Measurements from ENCODE around the gene SCD. TPM values are rescaled to one million over a fixed set of nuclear protein-coding genes. Genes with fewer than 3 reads are reported as not detected.

The SCD gene
- total RNA-seq, 1 donor from 2014 or later = 24.9 TPM

GRCh38 chr10:100377830-100378229 is 30.8 kb downstream of the SCD start:
- no peak overlapping the region for H3K27ac Mint-ChIP-seq
- ChIA-PET POLR2A (interaction anchor here (0.6 to 1.4 kb wide), 3 partner anchors 31 to 158 kb away, joined by 4 to 20 read pairs (median 5); partner anchors contain the start of genes HIF1AN and SCD), CTCF (no interaction called here)
- intact Hi-C loops (cut with micrococcal nuclease) = loop anchor here (5.0 kb wide), 1 partner anchor 54 kb away; no protein-coding TSS in a partner anchor
- peaks cover 19% of the 10 kb centered on the region for H3K36me3 Mint-ChIP-seq (ENCODE audit: low read depth)
- DNase-seq = no peak
- TF ChIP-seq CTCF (IDR thresholded peaks at IDR 0.05) = no peak
- peaks cover 14% of the 10 kb centered on the region for H3K27me3 Mint-ChIP-seq
- peaks cover 31% of the 10 kb centered on the region for H3K4me1 Mint-ChIP-seq
- peak; percentile 16 for ATAC-seq (ENCODE audit: low read depth)
- H3K4me3 Mint-ChIP-seq = no peak overlapping the region
- H3K9me3 Mint-ChIP-seq = no peaks in the 10 kb centered on the region

DNA sequence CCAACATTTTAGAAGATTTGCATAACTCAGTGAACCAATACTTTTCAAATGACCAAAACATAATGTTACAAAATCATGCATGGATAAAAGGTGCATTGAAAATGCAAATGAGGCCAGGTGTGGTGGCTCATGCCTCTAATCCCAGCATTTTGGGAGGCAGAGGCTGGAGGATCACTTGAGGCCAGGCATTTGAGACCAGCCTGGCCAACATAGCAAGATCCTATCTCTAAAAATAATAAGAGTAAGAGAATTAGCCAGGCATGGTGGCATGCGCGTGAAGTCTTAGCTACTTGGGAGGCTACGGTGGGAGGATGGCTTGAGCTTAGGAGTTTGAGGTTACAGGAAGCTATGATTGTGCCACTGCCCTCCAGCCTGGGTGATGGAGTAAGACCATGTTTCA is 33.4 kb downstream of the SCD start:
- ATAC-seq (ENCODE audit: low read depth) (no peak), DNase-seq (no peak)

DNA sequence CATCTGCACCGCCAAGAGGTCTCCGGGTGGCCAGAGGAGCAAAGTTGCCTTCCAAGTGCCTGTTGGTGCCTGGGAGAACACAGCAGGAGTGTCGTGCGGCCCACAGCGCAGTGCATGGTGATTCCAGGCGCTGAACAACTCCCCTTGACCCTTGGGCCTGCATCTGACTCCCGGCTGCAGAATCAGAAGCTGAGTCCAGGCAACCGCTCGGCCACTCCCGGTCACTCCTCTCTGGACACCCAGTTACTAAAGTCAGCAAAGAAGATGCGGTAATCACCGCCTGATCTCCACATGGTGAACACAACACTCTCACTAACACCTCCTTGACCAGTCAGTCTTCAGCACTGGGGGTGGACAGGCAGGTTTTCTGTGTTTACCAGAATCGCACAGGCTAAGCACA is 35.5 kb downstream of the SCD start:
- intact Hi-C loops (cut with micrococcal nuclease) = no loop called here
- TF ChIP-seq CTCF (IDR thresholded peaks at IDR 0.05) = no peak
- Mint-ChIP-seq H3K27me3 (peaks cover 16% of the 10 kb centered on the region), H3K4me1 (peaks cover 36% of the 10 kb centered on the region), H3K36me3 (ENCODE audit: low read depth) (peaks cover 24% of the 10 kb centered on the region), H3K27ac (no peak overlapping the region), H3K4me3 (no peak overlapping the region), H3K9me3 (no peaks in the 10 kb centered on the region)
- DNase-seq = no peak
- no peak for ATAC-seq (ENCODE audit: low read depth)
- POLR2A ChIA-PET = no interaction called here
- CTCF ChIA-PET = no interaction called here

More for the DNA sequence above, 33.4 kb downstream of the SCD start:
- no peak overlapping the region for H3K4me3 Mint-ChIP-seq
- ChIA-PET CTCF (no interaction called here), POLR2A (no interaction called here)
- peaks cover 43% of the 10 kb centered on the region for H3K4me1 Mint-ChIP-seq
- peaks cover 16% of the 10 kb centered on the region for H3K27me3 Mint-ChIP-seq
- intact Hi-C loops (cut with micrococcal nuclease) = no loop called here
- H3K36me3 Mint-ChIP-seq (ENCODE audit: low read depth) = peaks cover 19% of the 10 kb centered on the region
- no peak for TF ChIP-seq CTCF (IDR thresholded peaks at IDR 0.05)
- H3K9me3 Mint-ChIP-seq = no peaks in the 10 kb centered on the region
- H3K27ac Mint-ChIP-seq = no peak overlapping the region

GRCh38 chr10:100383251-100383650 is 36.2 kb downstream of the SCD start:
- intact Hi-C loops (cut with micrococcal nuclease) = no loop called here
- Mint-ChIP-seq H3K27me3 (peaks cover 16% of the 10 kb centered on the region), H3K9me3 (no peaks in the 10 kb centered on the region), H3K4me3 (no peak overlapping the region), H3K36me3 (ENCODE audit: low read depth) (peaks cover 24% of the 10 kb centered on the region), H3K27ac (no peak overlapping the region), H3K4me1 (peaks cover 29% of the 10 kb centered on the region)
- DNase-seq = no peak
- no peak for ATAC-seq (ENCODE audit: low read depth)
- no peak for TF ChIP-seq CTCF (IDR thresholded peaks at IDR 0.05)
- POLR2A ChIA-PET = no interaction called here
- CTCF ChIA-PET = no interaction called here

DNA sequence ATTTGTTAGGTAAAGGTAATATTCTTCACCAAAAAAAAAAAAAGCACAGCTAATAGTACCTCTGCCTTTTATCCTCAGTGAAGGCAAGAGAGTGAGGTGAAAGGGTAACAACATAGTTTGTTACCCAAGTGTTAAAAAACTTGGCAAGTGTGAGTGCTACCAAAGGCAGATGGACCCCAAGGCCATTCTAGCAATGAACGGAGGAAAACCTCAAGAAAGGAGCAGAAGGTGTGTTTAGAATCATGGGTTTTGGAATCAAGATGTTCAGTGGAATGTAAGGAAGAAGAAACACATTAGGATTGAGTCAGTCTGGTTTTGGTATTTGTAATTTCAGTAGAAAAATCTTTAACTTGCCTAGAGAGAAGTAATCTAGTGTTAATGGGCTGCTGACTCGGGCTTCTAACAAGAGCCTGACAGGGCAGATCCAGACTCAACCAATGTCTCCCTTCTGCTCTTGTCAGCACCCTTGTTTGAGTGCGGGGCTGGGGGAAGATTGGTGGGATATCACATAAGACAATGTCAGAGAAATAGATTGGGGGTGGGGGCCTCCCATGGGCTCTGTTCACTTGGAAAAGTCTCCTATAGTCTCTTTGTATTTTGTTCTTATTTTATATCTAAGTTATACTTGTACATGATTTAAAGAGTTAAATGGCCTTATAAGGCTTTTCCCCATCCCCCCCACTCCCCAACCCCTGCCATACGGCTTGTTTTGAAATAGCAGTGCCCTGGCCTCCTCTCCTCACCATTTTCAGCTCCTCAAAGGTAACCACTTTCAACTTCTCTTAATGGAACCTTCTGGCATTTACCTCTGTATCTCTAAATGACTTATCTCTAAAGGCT is 44.4 kb downstream of the SCD start:
- intact Hi-C loops (cut with micrococcal nuclease) = no loop called here
- Mint-ChIP-seq H3K4me1 (peaks cover 2% of the 10 kb centered on the region), H3K36me3 (ENCODE audit: low read depth) (no peaks in the 10 kb centered on the region), H3K9me3 (no peaks in the 10 kb centered on the region), H3K4me3 (no peak overlapping the region), H3K27ac (no peak overlapping the region), H3K27me3 (no peaks in the 10 kb centered on the region)
- TF ChIP-seq CTCF (IDR thresholded peaks at IDR 0.05) = no peak
- ATAC-seq (ENCODE audit: low read depth) = no peak
- CTCF ChIA-PET = no interaction called here
- no peak for DNase-seq
- POLR2A ChIA-PET = no interaction called here
